Stimulated activated CD4-positive, alpha-beta T cell treated with anti-CD3 and anti-CD28 coated beads, Interleukin-15, amount 100 ng/mL, for 1 hour (primary cell): ENCODE measurements around the gene ANKRD27.
"Not testable (repeated sequence)": the region's sequence is repeated elsewhere in the genome, so short reads cannot be mapped to it uniquely, and the experiment has no call there.

Experiments used
- DNase-seq, 2 donors: peaks; one replicate each; pipeline ENCODE4 v3.0.0-alpha.2; 2020; ENCODE audit warnings: low read depth in 1 of 2, low spot score in 1 of 2

The ANKRD27 gene

GRCh38 chr19:32653599-32653915, 21.4 kb downstream of the ANKRD27 start:
- DNase-seq: no peak

GRCh38 chr19:32652894-32653598, 21.9 kb downstream of the ANKRD27 start:
- DNase-seq: no peak

- DNase-seq: not testable (repeated sequence)
These were observed 22.6 kb downstream of the ANKRD27 start for GRCh38 chr19:32652331-32652730.

GRCh38 chr19:32651729-32652140, 23.2 kb downstream of the ANKRD27 start:
- no peak for DNase-seq

- DNase-seq: no peak
These were observed 24.3 kb downstream of the ANKRD27 start for GRCh38 chr19:32650671-32651070.

- DNase-seq: no peak
These were observed 25.2 kb downstream of the ANKRD27 start for GRCh38 chr19:32649751-32650150.

- no peak for DNase-seq
These were observed 27.6 kb downstream of the ANKRD27 start for GRCh38 chr19:32647361-32647760.

- DNase-seq: no peak
These were observed 28.4 kb downstream of the ANKRD27 start for GRCh38 chr19:32646556-32646955.

GRCh38 chr19:32642771-32643170, 32.2 kb downstream of the ANKRD27 start:
- DNase-seq: peak; percentile 26 to 31

- no peak for DNase-seq
These were observed 36.4 kb downstream of the ANKRD27 start for GRCh38 chr19:32638625-32639024.

GRCh38 chr19:32637480-32637879, 37.5 kb downstream of the ANKRD27 start:
- no peak for DNase-seq

GRCh38 chr19:32631381-32631780, 43.6 kb downstream of the ANKRD27 start:
- DNase-seq: no peak

- no peak for DNase-seq
These were observed 44.6 kb downstream of the ANKRD27 start for GRCh38 chr19:32630338-32630737.

- DNase-seq: no peak
These were observed 47.2 kb downstream of the ANKRD27 start for GRCh38 chr19:32627714-32628270.

GRCh38 chr19:32626969-32627368, 48.0 kb downstream of the ANKRD27 start:
- DNase-seq: no peak

- DNase-seq: no peak
These were observed 50.6 kb downstream of the ANKRD27 start for GRCh38 chr19:32624410-32624809.

GRCh38 chr19:32622002-32622401, 53.0 kb downstream of the ANKRD27 start:
- no peak for DNase-seq

GRCh38 chr19:32619051-32619685, 55.8 kb downstream of the ANKRD27 start:
- DNase-seq: no peak

- no peak for DNase-seq
These were observed 59.4 kb downstream of the ANKRD27 start for GRCh38 chr19:32615569-32615968.

- DNase-seq: no peak
These were observed 60.1 kb downstream of the ANKRD27 start for GRCh38 chr19:32614916-32615315.

GRCh38 chr19:32613008-32613407, 62.0 kb downstream of the ANKRD27 start:
- no peak for DNase-seq

- DNase-seq: no peak
These were observed 63.8 kb downstream of the ANKRD27 start for GRCh38 chr19:32611161-32611560.

GRCh38 chr19:32607479-32607878, 67.5 kb downstream of the ANKRD27 start:
- no peak for DNase-seq
